ENCODE data around the gene DRAP1.

- TF ChIP-seq CTCF (IDR thresholded peaks at IDR 0.05) = no peak
- no peak for TF ChIP-seq NR3C1 (CRISPR knock-in tag; conservative IDR thresholded peaks at IDR 0.05; ENCODE audit: low read depth)
- TF ChIP-seq, protein P1, sequence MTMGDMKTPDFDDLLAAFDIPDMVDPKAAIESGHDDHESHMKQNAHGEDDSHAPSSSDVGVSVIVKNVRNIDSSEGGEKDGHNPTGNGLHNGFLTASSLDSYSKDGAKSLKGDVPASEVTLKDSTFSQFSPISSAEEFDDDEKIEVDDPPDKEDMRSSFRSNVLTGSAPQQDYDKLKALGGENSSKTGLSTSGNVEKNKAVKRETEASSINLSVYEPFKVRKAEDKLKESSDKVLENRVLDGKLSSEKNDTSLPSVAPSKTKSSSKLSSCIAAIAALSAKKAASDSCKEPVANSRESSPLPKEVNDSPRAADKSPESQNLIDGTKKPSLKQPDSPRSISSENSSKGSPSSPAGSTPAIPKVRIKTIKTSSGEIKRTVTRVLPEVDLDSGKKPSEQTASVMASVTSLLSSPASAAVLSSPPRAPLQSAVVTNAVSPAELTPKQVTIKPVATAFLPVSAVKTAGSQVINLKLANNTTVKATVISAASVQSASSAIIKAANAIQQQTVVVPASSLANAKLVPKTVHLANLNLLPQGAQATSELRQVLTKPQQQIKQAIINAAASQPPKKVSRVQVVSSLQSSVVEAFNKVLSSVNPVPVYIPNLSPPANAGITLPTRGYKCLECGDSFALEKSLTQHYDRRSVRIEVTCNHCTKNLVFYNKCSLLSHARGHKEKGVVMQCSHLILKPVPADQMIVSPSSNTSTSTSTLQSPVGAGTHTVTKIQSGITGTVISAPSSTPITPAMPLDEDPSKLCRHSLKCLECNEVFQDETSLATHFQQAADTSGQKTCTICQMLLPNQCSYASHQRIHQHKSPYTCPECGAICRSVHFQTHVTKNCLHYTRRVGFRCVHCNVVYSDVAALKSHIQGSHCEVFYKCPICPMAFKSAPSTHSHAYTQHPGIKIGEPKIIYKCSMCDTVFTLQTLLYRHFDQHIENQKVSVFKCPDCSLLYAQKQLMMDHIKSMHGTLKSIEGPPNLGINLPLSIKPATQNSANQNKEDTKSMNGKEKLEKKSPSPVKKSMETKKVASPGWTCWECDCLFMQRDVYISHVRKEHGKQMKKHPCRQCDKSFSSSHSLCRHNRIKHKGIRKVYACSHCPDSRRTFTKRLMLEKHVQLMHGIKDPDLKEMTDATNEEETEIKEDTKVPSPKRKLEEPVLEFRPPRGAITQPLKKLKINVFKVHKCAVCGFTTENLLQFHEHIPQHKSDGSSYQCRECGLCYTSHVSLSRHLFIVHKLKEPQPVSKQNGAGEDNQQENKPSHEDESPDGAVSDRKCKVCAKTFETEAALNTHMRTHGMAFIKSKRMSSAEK (CRISPR knock-in tag; IDR thresholded peaks at IDR 0.05; ENCODE audit: borderline replicate concordance) = no peak
- TF ChIP-seq MXD4 (CRISPR knock-in tag; IDR thresholded peaks at IDR 0.05; ENCODE audit: borderline replicate concordance) = no peak
- TF ChIP-seq CREM (CRISPR knock-in tag; IDR thresholded peaks at IDR 0.05) = no peak
- TF ChIP-seq ZNF317 (CRISPR knock-in tag; IDR thresholded peaks at IDR 0.05; ENCODE audit: borderline replicate concordance, low read depth) = no peak
- TF ChIP-seq KAT7 (CRISPR knock-in tag; IDR thresholded peaks at IDR 0.05; ENCODE audit: borderline replicate concordance) = no peak
- no peak for TF ChIP-seq CBFB (CRISPR knock-in tag; IDR thresholded peaks at IDR 0.05; ENCODE audit: low read depth)
Observed at GRCh38 chr11:65916391-65916790, 2.8 kb upstream of the DRAP1 start.
